ENCODE results near the gene ZFYVE27.
A peak's percentile ranks its signal among the peaks of the same experiment; 100 is the strongest.

The ZFYVE27 gene

GRCh38 chr10:97713339-97713825 is 23.5 kb upstream of the ZFYVE27 start, which contains the start of gene MARVELD1:
MARVELD1 (plus strand) TSS chr10:97713730; CDS start chr10:97713877, 147 bp downstream.
- Histone ChIP-seq H3K27ac (peak within 1 kb of the TSS; percentile 86), H3K4me2 (peak within 1 kb of the TSS; percentile 93), H3K79me2 (ENCODE audit: insufficient read depth, low read depth) (no peaks in the 10 kb centered on the region), H3K4me1 (ENCODE audit: low read depth, poor library complexity, severe bottlenecking) (peaks cover 7% of the 10 kb centered on the region), H2AFZ (ENCODE audit: low read depth) (peak within 1 kb of the TSS; percentile 83), H3K36me3 (ENCODE audit: insufficient read depth) (no peaks in the 10 kb centered on the region), H3K4me3 (IDR thresholded peaks at IDR 0.05; ENCODE audit: insufficient read depth, low read depth, low read length) (no peak within 1 kb of the TSS), H3K27me3 (ENCODE audit: insufficient read depth, low read depth) (no peaks in the 10 kb centered on the region), H3K9ac (peak within 1 kb of the TSS; percentile 93), H4K20me1 (ENCODE audit: insufficient read depth) (no peaks in the 10 kb centered on the region)
- TF ChIP-seq CTCF (conservative IDR thresholded peaks at IDR 0.05; ENCODE audit: low read depth, low read length), result no peak

GRCh38 chr10:97713826-97714400 is 23.0 kb upstream of the ZFYVE27 start:
- TF ChIP-seq CTCF (conservative IDR thresholded peaks at IDR 0.05; ENCODE audit: low read depth, low read length), result no peak
- no peaks in the 10 kb centered on the region for H3K36me3 ChIP-seq (ENCODE audit: insufficient read depth)
- H3K27me3 ChIP-seq (ENCODE audit: insufficient read depth, low read depth), result no peaks in the 10 kb centered on the region
- H3K4me2 ChIP-seq, result peak overlapping the region; percentile 55
- no peaks in the 10 kb centered on the region for H3K79me2 ChIP-seq (ENCODE audit: insufficient read depth, low read depth)
- peak overlapping the region; percentile 86 for H3K27ac ChIP-seq
- peaks cover 7% of the 10 kb centered on the region for H3K4me1 ChIP-seq (ENCODE audit: low read depth, poor library complexity, severe bottlenecking)
- H2AFZ ChIP-seq (ENCODE audit: low read depth), result peak overlapping the region; percentile 83
- peak overlapping the region; percentile 93 for H3K9ac ChIP-seq
- H3K4me3 ChIP-seq (IDR thresholded peaks at IDR 0.05; ENCODE audit: insufficient read depth, low read depth, low read length), result no peak overlapping the region
- no peaks in the 10 kb centered on the region for H4K20me1 ChIP-seq (ENCODE audit: insufficient read depth)

- no peaks in the 10 kb centered on the region for H3K79me2 ChIP-seq (ENCODE audit: insufficient read depth, low read depth)
- no peak for TF ChIP-seq CTCF (conservative IDR thresholded peaks at IDR 0.05; ENCODE audit: low read depth, low read length)
- H3K9ac ChIP-seq, result peak overlapping the region; percentile 93
- peaks cover 7% of the 10 kb centered on the region for H3K4me1 ChIP-seq (ENCODE audit: low read depth, poor library complexity, severe bottlenecking)
- peak overlapping the region; percentile 55 for H3K4me2 ChIP-seq
- peak overlapping the region; percentile 86 for H3K27ac ChIP-seq
- H2AFZ ChIP-seq (ENCODE audit: low read depth), result peak overlapping the region; percentile 83
- H3K27me3 ChIP-seq (ENCODE audit: insufficient read depth, low read depth), result no peaks in the 10 kb centered on the region
- no peak overlapping the region for H3K4me3 ChIP-seq (IDR thresholded peaks at IDR 0.05; ENCODE audit: insufficient read depth, low read depth, low read length)
- no peaks in the 10 kb centered on the region for H4K20me1 ChIP-seq (ENCODE audit: insufficient read depth)
- no peaks in the 10 kb centered on the region for H3K36me3 ChIP-seq (ENCODE audit: insufficient read depth)
These were observed 22.3 kb upstream of the ZFYVE27 start for GRCh38 chr10:97714401-97715258.

- Histone ChIP-seq H3K27me3 (ENCODE audit: insufficient read depth, low read depth) (no peaks in the 10 kb centered on the region), H4K20me1 (ENCODE audit: insufficient read depth) (no peaks in the 10 kb centered on the region), H2AFZ (ENCODE audit: low read depth) (no peak overlapping the region), H3K79me2 (ENCODE audit: insufficient read depth, low read depth) (no peaks in the 10 kb centered on the region), H3K36me3 (ENCODE audit: insufficient read depth) (no peaks in the 10 kb centered on the region), H3K9ac (peak overlapping the region; percentile 93; the same call in 1 of the 2 replicates), H3K27ac (no peak overlapping the region), H3K4me3 (IDR thresholded peaks at IDR 0.05; ENCODE audit: insufficient read depth, low read depth, low read length) (no peak overlapping the region), H3K4me2 (peak overlapping the region; percentile 55; the same call in 1 of the 2 replicates), H3K4me1 (ENCODE audit: low read depth, poor library complexity, severe bottlenecking) (peaks cover 7% of the 10 kb centered on the region)
- TF ChIP-seq CTCF (conservative IDR thresholded peaks at IDR 0.05; ENCODE audit: low read depth, low read length), result no peak
These were observed 21.6 kb upstream of the ZFYVE27 start for GRCh38 chr10:97715259-97715874.

All from KMS-11 (cell line).